Measurements from ENCODE around the gene JAK1. TPM values are rescaled to one million over a fixed set of nuclear protein-coding genes. Genes with fewer than 3 reads are reported as not detected.

The JAK1 gene
- total and polyA plus RNA-seq, 9 of the 15 experiments (the other 6 are each of a cell fraction or from before 2014, with no cell fraction given), result 9.7 to 44.1 (median 42.5) TPM

GRCh38 chr1:65002156-65002507 lies 35.8 kb upstream of the JAK1 start:
- no peaks in the 10 kb centered on the region for H3K9me1 ChIP-seq (ENCODE audit: control insufficient read depth, insufficient read depth, low read length)
- H3K4me1 ChIP-seq (replicated peaks in 1 of 2; ENCODE audit: control insufficient read depth in 2 of 2, insufficient read depth in 2 of 2, low read length in 2 of 2), result peaks cover 0 to 5% of the 10 kb centered on the region in 2 experiments; a peak in 3 of 5 replicates
- ATAC-seq, result no peak
- H3K9ac ChIP-seq (ENCODE audit: insufficient read depth in 1 of 2, low read depth in 2 of 2, low read length in 2 of 2), result no peak overlapping the region
- intact Hi-C loops (cut with micrococcal nuclease) (no loop called here), in situ Hi-C loops (cut with MboI) (no loop called here)
- no peaks in the 10 kb centered on the region for H3K36me3 ChIP-seq (ENCODE audit: control insufficient read depth, insufficient read depth, low read length)
- H2AFZ ChIP-seq (ENCODE audit: low read depth, low read length), result no peak overlapping the region
- no peak for FAIRE-seq
- ChIA-PET CTCF (ENCODE audit: low intra/inter-chr PET ratio) (no interaction called here), POLR2A (no interaction called here)
- no TSS peak for BruUV-seq (replicated peaks)
- no peak overlapping the region for H3K27ac ChIP-seq (ENCODE audit: extremely low read depth, low read depth, low read length)
- no peak for DNase-seq (ENCODE audit: extremely low read depth in 1 of 4, low spot score in 3 of 4)
- H3K4me2 ChIP-seq (ENCODE audit: insufficient read depth, low read length), result no peak overlapping the region
- no peaks in the 10 kb centered on the region for H4K20me1 ChIP-seq (replicated peaks; ENCODE audit: control insufficient read depth, insufficient read depth, low read length)
- H3K9me3 ChIP-seq (replicated peaks; ENCODE audit: control insufficient read depth, insufficient read depth, low read depth, low read length), result no peaks in the 10 kb centered on the region; the same call in 1 of the 2 replicates
- TF ChIP-seq ZNF830 (CRISPR knock-in tag; IDR thresholded peaks at IDR 0.05) (no peak), MEF2A (IDR thresholded peaks at IDR 0.05; ENCODE audit: control insufficient read depth, low read depth, low read length) (no peak), CREBBP (IDR thresholded peaks at IDR 0.05; ENCODE audit: low read depth, low read length) (no peak), DPF2 (IDR thresholded peaks at IDR 0.05) (no peak), ZBTB5 (IDR thresholded peaks at IDR 0.05) (no peak), ILF3 (IDR thresholded peaks at IDR 0.05; ENCODE audit: borderline replicate concordance) (no peak), HSF4 (CRISPR knock-in tag; IDR thresholded peaks at IDR 0.05; ENCODE audit: borderline replicate concordance) (no peak), HINFP (tag; conservative IDR thresholded peaks at IDR 0.05; ENCODE audit: low read depth) (no peak), MCM7 (IDR thresholded peaks at IDR 0.05) (no peak), KDM2B (CRISPR knock-in tag; IDR thresholded peaks at IDR 0.05) (no peak), DEAF1 (CRISPR knock-in tag; IDR thresholded peaks at IDR 0.05) (no peak), THAP7 (CRISPR knock-in tag; IDR thresholded peaks at IDR 0.05) (no peak), SMARCB1 (IDR thresholded peaks at IDR 0.05; ENCODE audit: insufficient read length, low read depth) (no peak), HDAC6 (IDR thresholded peaks at IDR 0.05; ENCODE audit: low read depth, low read length) (no peak), ELK1 (CRISPR knock-in tag; IDR thresholded peaks at IDR 0.05) (no peak)
- no peak overlapping the region for H3K4me3 ChIP-seq
- 89% methylated on average over 12 of the region's 12 CpGs for WGBS (ENCODE audit: insufficient coverage, low coverage, missing lambda C conversion rate)
- no peaks in the 10 kb centered on the region for H3K79me2 ChIP-seq (ENCODE audit: control insufficient read depth, insufficient read depth, low read length)
- no peaks in the 10 kb centered on the region for H3K27me3 ChIP-seq (ENCODE audit: control insufficient read depth in 2 of 2, insufficient read depth in 2 of 2, low read length in 2 of 2)

Measured in K562 (cell line).